Breast epithelium (tissue), 3 donors: ENCODE results near the gene FBN3.

Experiments used
- CTCF ChIP-seq, 3 donors: fragments of 450-650 bp; IDR thresholded peaks; one replicate each; pipeline ENCODE4 v1.5.1; 2016 to 2017; ENCODE audit warnings: antibody characterized with exemption in 3 of 3, mild to moderate bottlenecking in 3 of 3, moderate library complexity in 3 of 3
- POLR2AphosphoS5 ChIP-seq, 3 donors: sonication (generic); formaldehyde crosslinking; IDR thresholded peaks; one replicate each; pipeline ENCODE4 v1.6.1; 2017; ENCODE audit warnings: antibody characterized with exemption in 3 of 3

- no peak for TF ChIP-seq CTCF (IDR thresholded peaks at IDR 0.05)
- TF ChIP-seq POLR2AphosphoS5 (IDR thresholded peaks at IDR 0.05): no peak
Observed at GRCh38 chr19:8075158-8076074, 74.0 kb downstream of the FBN3 start.
